NCI-H345 (cell line): ENCODE results near the gene SLC27A1.
A peak's percentile ranks its signal among the peaks of the same experiment; 100 is the strongest.
"Not testable (repeated sequence)": the region's sequence is repeated elsewhere in the genome, so short reads cannot be mapped to it uniquely, and the experiment has no call there.

Experiments used
- DNase-seq: peaks from one replicate; lab custom pipeline; 2025; lab: John Stamatoyannopoulos, UW

The SLC27A1 gene

DNA sequence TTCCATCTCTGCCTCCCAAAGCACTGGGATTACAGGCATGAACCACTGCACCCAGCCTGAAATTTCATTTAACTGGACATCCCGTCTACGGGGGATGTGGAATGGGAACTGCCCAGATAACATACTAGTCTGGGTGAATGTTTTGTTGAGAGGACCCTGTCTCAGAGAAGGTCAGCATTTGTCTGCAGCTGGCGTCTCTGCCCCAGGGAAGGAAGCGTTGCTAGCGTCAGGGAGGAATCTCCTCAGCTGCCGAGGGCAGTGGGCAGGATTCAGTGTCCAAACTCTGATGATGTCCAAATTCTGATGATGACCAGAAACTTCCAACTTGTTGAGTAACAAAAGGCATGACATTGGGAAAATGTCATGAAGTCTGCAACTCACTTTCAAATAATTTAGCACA, 12.7 kb upstream of the SLC27A1 start:
- no peak for DNase-seq

DNA sequence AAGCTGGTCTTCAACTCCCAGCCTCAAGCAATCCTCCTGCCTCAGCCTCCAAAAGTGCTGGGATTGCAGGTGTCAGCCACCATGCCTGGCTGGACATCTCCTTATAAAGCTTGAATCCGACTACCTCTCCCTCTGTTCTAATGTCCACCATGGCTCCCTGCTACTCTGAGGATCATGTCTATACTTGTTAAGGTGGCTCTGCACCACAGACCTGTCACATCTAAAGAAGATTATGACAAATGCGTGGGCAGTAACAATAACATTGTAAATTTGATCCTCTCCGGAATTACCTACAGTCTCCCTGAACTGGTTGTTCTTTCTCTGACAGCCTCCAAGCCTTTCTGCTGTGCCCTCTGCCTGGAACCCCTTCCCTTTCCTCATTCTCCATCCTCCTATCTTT, 11.4 kb upstream of the SLC27A1 start:
- no peak for DNase-seq

DNA sequence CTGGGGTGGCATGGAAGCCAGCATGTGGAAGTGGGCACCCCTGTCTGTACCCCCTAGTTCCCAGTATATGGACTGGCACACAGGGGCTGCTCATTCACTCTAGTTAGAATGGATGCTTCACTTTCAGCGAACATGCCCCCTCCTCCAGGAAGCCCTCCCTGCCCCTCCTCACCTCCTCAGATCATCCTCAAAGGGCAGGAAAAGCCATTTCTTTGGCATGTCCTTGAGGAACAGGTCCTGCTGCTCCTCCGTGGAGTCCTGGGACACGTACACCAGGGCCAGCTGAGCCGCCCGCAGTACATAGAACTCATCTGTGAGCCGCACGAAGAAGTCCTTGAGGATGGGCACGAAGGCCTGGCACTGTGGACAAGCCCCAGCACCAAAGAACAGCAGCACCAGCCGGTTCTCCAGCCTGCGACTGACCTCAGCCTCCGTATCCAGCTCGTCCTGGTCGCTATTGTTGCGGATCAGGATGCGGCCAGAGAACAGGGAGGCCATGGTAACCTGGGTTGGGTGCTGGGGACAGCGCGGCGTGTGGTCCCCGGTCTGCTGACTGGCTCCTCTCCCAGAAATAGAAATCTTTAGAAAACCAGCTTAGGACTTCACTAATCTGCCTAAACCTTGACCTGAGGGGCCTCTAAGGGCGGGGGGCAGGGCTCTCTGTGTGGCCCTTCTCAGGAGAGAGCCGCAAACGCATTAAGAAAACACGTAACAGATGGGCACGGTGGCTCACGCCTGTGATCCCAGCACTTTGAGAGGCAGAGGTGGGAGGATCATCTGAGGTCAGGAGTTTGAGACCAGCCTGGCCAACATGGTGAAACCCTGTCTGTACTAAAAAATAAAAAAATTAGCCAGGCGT, 9.7 kb upstream of the SLC27A1 start, which contains the start of gene NXNL1:
Gene NXNL1 (minus strand): TSS at position 555 of the 859 bp plus-strand sequence. CDS start 57 bp downstream, at position 498.
- no peak for DNase-seq

DNA sequence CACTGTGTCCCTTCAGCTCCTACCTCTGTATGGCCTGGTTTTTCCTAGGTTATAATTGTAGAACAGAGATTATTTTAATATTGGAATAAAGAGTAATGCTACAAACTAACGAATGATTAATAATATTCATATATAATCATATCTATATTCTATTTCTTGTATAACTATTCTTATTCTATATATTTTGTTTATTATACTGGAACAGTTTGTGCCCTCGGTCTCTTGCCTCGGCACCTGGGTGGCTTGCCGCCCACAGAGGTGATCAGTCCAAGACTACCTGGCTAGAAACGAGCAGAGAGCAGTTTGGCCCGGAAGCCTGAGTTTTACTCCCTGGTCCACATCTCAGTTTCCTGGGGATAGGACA, 3.9 kb upstream of the SLC27A1 start:
- DNase-seq = no peak

DNA sequence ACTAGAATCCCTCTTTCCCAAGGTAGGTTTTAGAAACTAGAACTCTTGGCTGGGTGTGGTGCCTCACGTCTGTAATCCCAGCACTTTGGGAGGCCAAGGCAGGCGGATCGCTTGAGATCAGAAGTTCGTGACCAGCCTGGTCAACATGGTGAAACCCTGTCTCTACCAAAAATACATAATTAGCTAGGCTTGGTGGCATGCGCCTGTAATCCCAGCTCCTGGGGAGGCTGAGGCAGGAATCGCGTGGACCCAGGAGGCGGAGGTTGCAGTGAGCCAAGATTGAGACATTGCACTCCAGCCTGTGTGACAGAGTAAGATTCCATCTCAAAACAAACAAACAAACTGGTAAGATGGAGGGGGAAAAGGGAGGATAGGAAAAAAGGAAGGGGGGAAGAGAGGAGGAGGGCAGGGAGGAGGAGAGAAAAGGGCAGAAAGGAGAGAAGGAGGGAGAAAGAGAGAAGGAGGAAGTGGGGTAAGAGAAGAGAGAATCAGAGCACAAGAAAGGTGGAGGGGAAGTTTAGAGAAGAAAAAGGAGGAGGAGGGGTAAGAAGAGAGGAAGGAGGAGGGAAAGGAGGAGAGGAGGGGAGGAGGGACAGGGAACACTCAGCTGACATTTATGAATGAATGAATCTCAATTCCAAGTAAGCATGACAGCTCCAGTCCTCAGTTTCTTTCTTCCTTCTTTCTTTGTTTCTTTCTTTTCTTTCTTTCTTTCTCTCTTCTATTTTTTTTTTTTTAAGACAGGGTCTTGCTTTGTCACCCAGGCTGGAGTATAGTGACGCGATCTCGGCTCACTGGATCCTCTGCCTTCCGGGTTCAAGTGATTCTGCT, 2.6 kb upstream of the SLC27A1 start:
- DNase-seq = no peak

DNA sequence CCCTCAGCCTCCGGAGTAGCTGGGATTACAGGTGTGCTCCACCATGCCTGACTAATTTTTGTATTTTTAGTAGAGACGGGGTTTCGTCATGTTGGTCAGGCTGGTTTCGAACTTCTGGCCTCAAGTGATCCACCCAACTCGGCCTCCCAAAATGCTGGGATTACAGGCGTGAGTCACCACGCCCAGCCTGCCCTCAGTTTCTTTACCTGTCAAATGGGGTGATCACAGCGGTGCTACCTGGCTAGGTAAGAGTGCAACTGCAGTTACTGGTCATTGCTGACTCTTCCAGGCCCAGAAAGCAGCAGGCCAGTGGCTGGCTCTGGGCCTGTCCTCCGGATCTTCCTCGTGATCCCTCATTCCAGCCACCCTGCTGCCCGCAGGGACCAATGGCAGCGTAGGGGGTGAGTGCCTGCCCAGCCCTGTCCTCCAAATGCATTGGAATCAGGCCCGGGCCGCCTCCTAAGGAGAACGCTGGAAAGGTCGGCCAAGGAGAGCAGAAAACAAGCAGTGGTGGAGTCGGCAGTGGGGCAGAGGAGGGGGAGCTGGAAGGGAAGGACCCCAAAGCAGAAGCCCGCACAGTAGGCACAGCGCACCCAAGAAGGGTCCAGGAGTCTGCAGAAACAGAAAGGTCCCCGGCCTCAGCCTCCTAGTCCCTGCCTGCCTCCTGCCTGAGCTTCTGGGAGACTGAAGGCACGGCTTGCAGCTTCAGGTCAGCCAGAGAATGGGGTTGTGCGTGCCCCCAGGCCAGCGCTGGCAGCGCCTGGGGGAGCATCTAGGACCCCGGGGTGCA, 1.8 kb upstream of the SLC27A1 start:
- no peak for DNase-seq

DNA sequence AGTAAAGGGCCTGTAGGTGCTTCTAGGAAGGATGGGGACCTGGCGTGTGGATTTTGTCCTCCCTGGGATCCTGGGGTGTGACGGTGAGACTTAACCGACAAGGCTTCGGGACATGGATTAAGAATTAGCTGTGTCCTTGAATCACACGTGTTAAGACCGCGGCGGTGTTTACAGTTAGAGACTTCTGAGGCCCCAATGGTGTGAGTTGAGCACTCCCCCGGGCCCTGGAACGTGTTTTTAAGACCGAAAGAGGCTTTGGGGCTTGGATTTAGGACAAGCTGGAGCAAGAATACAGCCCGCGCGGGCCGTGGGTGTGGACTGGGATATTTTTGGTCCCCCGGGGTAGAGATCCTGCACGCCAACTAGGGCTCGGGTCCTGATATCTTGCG, 1.2 kb upstream of the SLC27A1 start:
- DNase-seq = no peak

DNA sequence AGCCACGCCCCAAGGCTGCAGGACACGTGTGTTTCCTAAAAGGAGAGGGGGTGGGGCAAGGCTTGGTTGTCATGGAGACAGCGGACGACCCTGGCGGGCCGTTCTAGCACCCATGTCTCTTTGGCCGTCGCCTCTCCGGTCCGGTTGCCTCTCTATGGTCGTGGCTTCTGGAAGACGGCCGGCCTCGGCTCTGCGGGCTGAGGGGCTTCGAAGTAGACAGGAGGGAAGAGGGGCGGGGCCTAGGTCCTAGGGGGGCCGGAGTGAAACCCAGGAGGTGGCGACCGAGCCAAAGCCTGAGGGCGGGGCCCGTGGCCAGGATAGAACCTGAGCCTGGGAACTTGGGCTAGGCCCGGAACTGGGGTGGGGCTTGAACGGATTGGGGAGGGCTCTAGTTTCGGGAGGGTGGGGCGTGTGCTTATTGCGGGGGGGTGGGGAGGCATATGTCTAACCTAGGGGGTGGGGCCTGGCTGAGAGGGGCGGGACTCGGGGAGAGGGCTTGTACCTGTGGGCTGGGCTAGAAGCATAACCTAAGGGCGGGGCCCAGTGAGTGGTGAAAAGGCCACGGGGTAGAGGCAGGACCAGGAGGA, 750 bp upstream of the SLC27A1 start:
- DNase-seq = peak; percentile 90

DNA sequence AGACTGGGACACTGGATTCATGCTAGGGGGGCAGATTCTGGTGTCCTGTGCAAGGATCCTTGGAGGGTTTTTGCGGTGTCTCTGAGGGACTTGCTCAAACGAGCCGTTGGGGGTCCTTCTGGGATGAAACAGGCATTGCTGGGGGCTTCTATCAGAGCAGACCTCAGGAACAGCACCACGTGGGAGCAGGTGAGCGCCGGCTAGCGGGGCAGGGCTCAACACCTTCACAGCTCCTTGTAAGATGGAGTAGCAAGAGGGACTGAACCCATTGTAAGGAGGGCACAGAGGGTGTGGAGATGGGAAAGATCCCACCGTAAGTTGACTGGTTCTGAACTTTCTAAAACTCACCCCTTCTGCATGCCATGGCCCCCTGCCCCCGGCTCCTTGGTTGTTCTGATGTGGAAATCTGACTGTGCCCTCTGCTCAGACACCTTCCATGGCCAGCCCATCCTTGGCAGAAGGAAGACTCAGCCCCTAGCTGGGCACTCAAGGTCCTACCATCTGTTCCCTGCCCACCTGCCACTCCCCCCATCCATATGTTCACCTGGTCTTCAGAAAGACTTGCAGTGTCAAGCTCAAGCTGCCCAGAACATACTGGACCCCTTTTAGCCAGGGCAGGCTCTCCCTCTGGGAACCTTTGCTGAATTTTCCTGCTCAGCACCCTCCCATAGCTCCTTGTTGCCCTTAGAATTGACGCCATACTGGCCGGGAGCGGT, 1.2 kb downstream of the SLC27A1 start:
- no peak for DNase-seq

DNA sequence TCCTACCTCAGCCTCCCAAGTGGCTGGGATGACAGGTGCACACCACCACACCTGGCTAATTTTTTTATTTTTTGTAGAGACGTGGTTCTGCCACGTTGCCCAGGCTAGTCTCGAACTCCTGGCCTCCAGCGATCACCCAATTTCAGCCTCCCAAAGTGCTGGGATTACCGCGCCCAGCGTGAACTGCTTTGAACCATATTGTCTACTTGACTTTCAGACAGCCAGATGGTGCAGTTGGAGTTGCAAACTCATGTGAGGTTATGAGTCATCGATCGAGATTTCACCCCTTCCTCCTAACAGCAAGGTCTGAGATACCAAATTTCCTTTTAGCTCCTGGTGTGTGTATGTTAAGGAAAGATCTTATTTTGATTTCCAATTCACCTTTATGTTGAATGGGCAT, 2.7 kb downstream of the SLC27A1 start:
- no peak for DNase-seq

DNA sequence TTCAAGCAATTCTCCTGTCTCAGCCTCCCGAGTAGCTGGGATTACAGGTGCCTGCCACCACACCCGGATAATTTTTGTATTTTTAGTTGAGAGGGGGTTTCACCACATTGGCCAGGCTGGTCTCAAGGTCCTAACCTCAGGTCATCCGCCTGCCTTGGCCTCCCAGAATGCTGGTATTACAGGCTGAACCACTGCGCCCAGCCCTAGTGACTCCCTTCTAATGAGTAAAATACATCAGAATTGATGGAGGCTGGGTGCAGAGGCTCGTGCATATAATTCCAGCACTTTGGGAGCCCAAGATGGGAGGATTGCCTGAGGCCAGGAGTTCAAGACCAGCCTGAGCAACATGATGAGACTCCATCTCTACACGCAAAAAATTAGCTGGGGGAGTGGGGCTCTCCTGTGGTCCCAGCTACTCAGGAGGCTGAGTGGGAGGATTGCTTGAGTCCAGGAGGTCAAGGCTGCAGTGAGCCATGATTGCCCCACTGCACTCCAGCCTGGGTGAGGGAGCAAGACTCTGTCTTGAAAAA, 4.8 kb downstream of the SLC27A1 start:
- DNase-seq = not testable (repeated sequence)

DNA sequence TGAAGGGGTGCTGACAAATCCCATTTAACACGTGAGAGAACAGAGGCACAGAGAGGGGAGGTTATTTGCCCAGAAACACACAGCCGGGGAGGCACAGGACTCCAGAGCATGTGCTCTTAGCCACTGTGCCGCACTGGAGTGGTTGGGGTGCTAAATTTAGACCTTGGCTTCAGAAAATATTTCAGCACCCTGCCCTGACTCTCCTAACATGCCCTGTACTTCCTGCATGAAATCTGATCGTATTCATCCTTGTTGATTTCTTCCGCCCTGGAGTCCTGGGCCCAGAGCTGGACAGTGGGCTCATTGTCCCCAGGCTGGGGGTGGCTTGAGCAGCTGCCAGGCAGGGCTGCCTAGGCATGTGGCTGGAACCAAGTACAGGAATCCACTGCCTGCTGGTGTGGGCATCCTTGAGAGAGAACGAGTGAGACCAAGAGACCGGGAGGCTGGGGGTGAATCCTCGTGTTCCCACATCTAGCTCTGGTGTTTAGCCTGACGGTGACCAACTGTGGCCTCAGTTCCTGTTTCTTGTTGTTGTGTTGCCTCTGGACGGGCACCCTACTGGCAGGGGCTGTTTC, 5.3 kb downstream of the SLC27A1 start:
- no peak for DNase-seq

DNA sequence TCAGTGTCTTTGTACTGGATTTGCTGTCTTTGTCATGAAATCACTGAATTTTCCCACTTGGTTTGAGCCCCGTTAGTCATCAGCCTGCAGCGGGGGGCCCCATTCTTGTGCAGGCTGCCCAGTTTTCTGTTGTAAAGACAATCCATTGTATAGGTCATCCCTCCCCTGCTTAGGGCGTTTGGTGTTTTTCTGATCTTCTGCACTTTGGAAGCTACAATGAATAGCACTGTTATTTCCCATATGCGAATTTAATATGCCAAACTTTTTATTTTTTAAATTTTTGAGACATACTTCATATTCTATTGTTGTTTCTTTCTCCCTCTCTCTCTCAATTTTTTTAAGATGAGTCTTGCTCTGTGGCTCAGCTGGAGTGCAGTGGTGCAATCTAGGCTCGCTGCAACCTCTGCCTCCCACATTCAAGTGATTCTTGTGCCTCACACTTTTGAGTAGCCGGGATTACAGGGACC, 9.0 kb downstream of the SLC27A1 start:
- DNase-seq = no peak

DNA sequence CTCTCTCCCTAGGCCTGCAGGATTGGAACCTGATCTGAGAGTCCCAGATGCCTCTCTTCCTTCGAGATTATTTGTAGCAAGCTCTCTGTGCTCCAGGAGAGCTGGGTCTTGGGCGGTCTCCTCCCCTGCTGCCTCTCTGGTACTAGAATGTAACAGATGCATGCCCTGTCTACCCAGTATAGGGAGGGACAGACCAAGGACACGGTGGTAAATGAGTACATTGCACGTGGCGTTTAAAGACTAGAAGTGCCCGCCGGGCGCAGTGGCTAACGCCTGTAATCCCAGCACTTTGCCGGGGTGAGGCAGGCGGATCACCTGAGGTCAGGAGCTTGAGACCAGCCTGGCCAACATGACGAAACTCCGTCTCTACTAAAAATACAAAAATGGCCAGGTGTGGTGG, 11.7 kb downstream of the SLC27A1 start:
- no peak for DNase-seq

DNA sequence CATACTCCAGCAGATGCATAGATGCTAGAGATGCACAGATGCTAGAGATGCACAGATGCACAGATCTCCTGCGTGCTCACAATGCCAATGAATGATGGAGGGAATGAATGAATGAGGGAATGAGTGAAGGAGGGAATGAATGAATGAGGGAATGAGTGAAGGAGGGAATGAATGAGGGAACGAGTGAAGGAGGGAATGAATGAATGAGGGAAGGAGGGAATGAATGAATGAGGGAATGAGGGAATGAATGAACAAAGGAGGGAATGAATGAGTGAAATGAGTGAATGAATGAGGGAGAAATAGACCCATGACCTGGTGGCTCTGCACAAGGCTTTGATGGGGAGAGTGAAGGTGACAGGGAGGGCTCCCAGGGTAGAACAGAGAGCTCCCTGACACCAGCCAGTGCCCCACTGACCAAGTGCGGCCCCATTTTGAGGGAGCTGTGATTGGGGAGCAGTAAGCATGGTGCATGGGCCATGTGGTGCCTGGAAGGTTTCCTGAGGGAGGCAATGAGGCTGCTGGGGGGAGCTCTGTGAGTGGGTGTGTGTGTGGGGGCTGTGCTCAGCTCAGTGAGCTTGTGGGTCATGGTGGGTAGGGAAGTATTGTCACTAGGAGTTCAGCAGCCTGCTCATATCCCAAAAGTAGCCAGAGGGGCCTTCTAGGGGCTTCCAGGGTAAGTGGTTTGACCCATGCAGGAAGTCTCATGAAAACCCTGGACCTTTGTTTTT, 12.7 kb downstream of the SLC27A1 start:
- DNase-seq = no peak

DNA sequence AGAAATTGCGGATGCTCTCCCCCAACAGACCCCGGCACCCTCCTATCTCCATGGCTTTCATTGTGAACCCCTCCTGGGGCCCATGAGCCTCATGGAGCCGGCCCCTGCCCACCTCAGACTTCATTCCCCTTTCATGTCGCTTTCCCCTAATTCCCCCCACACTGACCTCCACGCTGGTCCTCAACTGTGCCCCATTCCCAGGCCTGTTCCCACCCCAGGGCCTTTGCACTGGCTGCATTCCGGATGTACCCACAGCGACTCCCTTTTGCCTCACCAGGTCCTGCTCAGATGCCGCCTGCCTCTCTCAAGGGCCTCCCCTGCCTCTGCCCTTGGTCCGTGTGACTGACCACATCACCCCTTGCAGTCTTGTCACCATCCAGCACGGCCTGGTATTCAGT, 13.3 kb downstream of the SLC27A1 start:
- DNase-seq = no peak

DNA sequence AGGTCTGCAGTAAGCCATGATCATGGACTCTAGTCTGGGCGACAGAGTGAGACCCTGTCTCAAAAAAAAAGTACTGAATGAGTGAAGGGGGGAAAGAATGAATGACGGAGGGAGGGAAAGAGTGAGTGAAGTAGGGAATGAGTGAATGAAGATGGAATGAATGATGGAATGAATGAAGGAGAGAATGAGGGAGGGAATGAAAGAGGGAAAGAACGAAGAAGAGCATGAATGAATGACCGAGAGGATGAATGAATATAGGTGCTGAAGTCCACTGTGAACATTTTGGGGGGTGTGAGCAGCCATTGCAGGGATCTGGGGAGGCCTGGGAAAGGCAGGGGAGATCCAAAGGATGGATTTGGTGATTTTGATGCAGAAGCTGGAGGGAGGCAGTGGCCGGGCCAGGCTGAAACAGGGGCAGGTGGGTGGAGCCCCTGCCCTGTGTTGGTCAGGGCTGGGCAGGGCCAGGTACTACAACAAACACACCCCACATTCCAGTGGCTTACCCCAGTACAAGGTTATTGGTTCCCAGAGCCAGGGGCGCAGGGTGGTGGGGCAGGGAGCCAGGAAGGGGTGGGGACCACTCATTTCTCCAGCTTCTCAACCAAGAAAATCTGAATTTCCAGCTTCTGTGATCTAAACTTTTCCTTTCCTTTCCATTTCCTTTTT, 14.3 kb downstream of the SLC27A1 start:
- no peak for DNase-seq

DNA sequence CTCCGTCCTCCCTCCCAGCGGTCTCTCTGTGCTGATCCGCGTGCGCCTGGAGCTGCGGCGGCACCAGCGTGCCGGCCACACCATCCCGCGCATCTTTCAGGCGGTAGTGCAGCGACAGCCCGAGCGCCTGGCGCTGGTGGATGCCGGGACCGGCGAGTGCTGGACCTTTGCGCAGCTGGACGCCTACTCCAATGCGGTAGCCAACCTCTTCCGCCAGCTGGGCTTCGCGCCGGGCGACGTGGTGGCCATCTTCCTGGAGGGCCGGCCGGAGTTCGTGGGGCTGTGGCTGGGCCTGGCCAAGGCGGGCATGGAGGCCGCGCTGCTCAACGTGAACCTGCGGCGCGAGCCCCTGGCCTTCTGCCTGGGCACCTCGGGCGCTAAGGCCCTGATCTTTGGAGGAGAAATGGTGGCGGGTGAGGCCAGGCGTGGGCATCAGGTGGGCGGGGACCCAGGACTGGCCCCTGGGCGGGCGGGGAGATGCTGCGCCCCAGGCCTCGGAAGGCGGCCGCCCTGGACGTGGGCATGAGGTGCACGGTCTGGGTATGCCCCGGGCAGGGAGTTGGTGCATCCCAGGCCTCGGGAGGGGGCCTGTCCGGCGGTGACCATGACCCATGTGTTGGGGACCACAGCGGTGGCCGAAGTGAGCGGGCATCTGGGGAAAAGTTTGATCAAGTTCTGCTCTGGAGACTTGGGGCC, 16.4 kb downstream of the SLC27A1 start:
- DNase-seq = no peak
